ENCODE measurements around the gene TMEM98.

- no peak for TF ChIP-seq EZH2 (IDR thresholded peaks at IDR 0.05; ENCODE audit: borderline replicate concordance, low read depth, low read length, severe bottlenecking)
- TF ChIP-seq, protein P1, sequence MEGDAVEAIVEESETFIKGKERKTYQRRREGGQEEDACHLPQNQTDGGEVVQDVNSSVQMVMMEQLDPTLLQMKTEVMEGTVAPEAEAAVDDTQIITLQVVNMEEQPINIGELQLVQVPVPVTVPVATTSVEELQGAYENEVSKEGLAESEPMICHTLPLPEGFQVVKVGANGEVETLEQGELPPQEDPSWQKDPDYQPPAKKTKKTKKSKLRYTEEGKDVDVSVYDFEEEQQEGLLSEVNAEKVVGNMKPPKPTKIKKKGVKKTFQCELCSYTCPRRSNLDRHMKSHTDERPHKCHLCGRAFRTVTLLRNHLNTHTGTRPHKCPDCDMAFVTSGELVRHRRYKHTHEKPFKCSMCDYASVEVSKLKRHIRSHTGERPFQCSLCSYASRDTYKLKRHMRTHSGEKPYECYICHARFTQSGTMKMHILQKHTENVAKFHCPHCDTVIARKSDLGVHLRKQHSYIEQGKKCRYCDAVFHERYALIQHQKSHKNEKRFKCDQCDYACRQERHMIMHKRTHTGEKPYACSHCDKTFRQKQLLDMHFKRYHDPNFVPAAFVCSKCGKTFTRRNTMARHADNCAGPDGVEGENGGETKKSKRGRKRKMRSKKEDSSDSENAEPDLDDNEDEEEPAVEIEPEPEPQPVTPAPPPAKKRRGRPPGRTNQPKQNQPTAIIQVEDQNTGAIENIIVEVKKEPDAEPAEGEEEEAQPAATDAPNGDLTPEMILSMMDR (IDR thresholded peaks at IDR 0.05; ENCODE audit: borderline replicate concordance, extremely low read depth, low read length, poor library complexity, severe bottlenecking), result no peak
These were observed 908 bp downstream of the TMEM98 start for GRCh38 chr17:32928586-32929535.

Measured in DND-41 (cell line).